Astrocyte (in vitro differentiated cells and primary cell): ENCODE results near the gene OSTF1.

Source experiments
- EZH2 ChIP-seq: IDR thresholded peaks from 2 replicates; pipeline ENCODE4 v1.6.1; 2012; ENCODE audit warnings: mild to moderate bottlenecking, low read length, inconsistent platforms; ENCODE audit not compliant: insufficient read depth
- TF ChIP-seq, protein P1 (sequence below): IDR thresholded peaks from 2 replicates; pipeline ENCODE4 v1.5.1; 2011; ENCODE audit warnings: low read depth, mild to moderate bottlenecking, inconsistent platforms, low read length, moderate library complexity; ENCODE audit not compliant: insufficient read depth

DNA sequence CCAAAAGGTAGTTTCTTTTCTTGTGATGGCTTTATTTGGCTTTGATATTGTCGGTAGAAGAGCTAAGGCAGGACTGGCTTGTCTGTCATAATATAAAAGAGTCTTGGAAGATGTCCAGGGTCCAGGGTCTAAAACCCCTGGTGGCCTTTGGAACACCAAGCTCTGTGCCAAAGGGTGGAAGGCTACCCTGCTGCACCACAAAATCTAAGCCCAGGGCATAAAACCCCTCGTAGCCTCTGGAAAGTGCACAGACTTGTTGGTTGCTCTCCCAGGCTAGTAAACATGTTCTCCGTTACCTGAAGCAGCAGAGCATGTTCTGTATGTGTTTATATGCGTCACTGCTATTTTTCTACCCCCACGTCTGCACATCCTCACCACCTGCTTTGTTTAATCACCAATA is 75.5 kb downstream of the OSTF1 start:
- TF ChIP-seq, protein P1, sequence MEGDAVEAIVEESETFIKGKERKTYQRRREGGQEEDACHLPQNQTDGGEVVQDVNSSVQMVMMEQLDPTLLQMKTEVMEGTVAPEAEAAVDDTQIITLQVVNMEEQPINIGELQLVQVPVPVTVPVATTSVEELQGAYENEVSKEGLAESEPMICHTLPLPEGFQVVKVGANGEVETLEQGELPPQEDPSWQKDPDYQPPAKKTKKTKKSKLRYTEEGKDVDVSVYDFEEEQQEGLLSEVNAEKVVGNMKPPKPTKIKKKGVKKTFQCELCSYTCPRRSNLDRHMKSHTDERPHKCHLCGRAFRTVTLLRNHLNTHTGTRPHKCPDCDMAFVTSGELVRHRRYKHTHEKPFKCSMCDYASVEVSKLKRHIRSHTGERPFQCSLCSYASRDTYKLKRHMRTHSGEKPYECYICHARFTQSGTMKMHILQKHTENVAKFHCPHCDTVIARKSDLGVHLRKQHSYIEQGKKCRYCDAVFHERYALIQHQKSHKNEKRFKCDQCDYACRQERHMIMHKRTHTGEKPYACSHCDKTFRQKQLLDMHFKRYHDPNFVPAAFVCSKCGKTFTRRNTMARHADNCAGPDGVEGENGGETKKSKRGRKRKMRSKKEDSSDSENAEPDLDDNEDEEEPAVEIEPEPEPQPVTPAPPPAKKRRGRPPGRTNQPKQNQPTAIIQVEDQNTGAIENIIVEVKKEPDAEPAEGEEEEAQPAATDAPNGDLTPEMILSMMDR = no peak
- TF ChIP-seq EZH2 = no peak
